22Rv1 (cell line): Measurements from ENCODE around the gene IMMP2L.

ENCODE experiments used
- CTCF ChIP-seq: fragments of 450-650 bp; IDR thresholded peaks from 2 replicates; pipeline ENCODE4 v1.5.1; 2017; ENCODE audit warnings: mild to moderate bottlenecking
- ZFX ChIP-seq: fragments of 450-650 bp; IDR thresholded peaks from 2 replicates; pipeline ENCODE4 v1.6.1; 2017; ENCODE audit warnings: antibody characterized with exemption, borderline replicate concordance

GRCh38 chr7:111294494-111294893 lies 267.8 kb downstream of the IMMP2L start:
- TF ChIP-seq CTCF (no peak), ZFX (no peak)
